GM03348 (cell line): ENCODE results near the gene TXN.

Experiments used
- DNase-seq: peaks from one replicate; pipeline ENCODE4 v3.0.0; 2012; ENCODE audit warnings: low spot score

Gene TXN

DNA sequence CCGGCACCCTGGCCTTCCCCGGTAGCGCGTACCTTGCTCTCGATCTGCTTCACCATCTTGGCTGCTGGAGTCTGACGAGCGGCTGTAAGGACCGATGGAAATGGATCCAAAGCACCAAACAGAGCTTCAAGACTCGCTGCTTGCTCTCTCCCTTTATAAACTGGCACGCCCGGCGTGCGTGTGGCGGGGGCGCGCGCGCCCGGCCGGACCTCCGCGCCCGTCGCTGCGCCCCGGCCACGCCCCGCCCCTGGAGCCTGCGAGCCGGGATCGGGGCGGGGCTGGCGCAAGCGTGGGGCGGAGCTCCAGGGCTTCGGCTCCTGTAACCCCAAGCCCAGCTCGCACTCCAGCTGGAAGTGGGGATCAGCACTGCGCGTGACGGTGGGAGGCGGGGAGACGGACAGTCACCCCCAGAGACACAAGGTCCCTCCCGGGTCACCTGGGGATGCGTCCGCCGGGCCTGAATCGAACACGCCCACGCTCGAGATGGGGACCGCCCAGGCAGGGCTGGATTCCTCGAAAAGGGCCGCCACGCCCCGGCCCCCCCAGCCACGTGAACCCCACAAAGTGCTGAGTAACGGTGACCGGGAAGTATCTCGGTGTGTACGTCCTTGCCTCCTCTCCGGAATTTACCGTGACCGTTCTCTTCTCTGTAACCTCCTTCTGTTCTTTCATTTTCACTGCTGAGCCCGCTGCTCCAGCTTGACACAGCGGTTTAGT is at the start of gene TXN:
Gene TXN (minus strand): TSS at position 128 of the 717 bp plus-strand sequence. CDS start 72 bp downstream, at position 56.
- peak; percentile 98 for DNase-seq

DNA sequence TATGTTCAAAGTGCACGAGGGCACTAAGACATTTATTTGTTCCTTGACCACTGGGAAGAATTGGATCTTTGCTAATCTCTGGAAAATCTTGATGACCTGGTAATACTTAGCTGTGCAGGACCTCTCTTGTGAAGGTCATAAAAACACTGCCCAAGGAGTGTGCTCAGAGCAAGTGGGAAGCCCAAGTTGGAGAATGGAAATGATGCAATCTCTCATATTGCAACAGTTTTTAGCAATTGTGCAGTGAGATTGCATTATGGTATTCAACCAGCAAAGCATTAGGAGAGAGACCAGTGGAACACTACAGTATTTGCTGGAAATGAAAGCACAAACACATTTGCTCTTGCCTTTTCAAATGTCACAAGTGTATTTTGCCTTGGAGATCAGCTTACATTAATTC is 46.8 kb upstream of the TXN start:
- peak; percentile 54 for DNase-seq

DNA sequence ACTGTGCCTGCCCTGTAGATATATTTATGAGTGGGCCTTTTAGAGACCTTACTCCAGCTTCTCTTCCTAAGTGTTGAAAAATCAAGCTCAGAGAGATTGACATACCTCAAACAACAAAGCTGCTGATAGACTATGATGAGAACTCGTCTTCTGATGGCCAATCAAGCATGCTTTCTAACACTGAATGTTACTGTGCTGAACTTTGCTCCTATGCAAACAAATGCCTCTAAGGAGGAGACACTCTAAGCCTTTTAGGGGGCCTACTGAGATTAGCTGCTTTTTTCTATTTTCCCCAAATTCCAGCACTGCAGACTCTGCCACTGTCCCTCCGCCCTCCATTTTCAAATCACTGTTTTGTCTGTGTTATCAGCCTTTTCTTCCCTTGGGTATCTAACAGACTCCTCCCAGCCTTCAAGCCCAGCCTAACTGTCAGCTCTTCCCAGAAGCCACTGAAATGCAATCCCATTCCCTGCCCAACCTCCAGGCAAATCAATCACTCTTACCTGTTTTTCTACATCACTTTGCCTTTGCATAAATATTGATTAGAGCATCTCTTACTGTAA is 41.8 kb upstream of the TXN start:
- DNase-seq = no peak

DNA sequence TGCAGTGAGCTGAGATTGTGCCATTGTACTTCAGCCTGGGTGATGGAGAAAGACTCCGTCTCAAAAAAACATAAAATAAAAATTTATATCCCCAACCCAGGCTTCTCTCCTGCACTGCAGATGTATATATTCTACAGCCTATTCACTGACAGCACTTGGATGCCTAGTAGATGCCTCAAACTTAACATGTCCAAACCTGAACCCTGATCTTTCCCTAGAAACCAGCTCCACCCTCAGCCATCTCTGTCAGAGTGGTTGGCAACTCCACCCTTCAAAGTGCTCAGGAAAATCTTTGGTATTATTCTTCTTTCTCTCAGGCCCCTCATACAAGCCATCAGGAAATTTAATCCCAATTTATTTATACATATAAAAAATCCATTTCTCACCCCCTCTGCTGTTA is 36.9 kb upstream of the TXN start:
- no peak for DNase-seq

DNA sequence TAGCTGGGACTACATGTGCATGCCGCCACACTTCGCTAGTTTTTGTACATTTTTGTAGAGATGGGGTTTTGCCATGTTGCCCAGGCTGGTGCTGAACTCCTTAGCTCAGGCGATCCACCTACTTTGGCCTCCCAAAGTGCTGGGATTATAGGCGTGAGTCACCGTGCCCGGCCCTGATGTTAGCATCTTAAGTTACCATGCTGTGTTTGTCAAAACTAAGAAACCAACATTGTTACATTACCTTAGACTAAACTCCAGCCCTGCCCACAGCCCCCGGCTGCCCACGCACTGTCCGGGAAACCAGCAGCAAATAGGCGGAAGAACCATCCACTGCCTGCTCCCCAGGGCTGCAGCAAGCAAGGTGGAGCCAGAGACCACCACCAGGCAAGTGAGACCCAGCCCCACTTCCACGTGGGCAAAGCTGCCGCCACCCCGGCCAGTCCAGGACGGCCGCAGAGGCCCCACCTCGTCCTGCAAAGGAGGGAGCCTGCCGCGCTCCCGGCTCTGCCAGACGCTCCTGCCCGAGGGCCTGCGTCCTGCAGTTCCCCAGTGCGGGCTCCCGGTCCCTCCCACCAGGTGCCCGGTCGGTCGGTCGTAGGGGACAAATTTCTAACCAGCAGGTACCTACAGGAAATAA is 35.7 kb upstream of the TXN start:
- DNase-seq = no peak

DNA sequence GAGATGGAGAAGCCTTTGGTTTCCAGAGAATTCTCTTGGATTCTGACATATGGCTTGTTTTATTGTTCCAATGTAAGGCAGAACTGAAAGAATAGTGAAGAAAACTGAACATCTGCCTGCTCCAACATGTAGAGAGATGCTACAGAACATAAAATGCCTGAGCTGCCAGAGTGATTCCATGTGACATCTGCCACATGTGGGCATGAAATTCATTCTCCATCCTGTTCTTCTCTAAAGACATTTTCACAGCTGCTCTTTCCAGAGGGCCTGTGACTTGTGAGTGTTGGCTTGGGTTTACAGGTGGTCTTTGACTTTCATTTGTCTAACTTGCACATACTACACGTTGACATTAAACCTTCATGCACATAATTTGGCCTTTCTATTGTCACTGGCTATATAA is 33.7 kb upstream of the TXN start:
- no peak for DNase-seq

DNA sequence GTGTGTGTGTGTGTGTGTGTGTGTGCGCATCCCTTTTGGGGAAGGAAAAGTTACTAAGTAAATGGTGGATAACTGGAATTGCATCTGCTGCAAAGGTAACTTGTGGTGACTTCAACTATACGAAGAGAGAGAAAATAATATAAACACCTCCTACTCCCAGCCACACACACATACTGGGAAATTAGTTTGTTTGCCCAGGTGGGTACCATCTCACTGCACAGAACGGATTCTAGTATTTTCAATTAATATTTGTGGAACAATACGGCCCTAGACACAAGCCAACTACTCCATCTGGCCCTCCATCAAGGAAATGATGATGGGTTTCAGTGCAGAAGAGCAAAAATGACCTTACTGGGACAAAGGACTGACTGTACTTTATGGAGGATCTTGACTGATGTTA is 32.2 kb upstream of the TXN start:
- DNase-seq = no peak

DNA sequence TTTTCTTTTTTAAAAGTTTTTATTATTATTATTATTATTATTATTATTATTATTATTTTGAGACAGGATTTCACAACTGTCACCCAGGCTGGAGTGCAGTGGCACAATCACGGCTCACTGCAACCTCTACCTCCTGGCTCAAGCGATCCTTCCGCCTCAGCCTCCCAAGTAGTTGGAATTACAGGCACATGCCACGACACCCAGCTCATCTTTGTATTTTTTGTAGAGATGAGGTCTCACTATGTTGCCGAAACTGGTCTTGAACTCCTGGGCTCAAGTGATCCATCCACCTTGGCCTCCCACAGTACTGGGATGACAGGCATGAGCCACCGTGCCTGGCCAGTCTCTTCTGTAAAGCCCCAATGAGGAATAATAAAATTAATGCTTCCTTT is 31.0 kb upstream of the TXN start:
- DNase-seq = no peak

DNA sequence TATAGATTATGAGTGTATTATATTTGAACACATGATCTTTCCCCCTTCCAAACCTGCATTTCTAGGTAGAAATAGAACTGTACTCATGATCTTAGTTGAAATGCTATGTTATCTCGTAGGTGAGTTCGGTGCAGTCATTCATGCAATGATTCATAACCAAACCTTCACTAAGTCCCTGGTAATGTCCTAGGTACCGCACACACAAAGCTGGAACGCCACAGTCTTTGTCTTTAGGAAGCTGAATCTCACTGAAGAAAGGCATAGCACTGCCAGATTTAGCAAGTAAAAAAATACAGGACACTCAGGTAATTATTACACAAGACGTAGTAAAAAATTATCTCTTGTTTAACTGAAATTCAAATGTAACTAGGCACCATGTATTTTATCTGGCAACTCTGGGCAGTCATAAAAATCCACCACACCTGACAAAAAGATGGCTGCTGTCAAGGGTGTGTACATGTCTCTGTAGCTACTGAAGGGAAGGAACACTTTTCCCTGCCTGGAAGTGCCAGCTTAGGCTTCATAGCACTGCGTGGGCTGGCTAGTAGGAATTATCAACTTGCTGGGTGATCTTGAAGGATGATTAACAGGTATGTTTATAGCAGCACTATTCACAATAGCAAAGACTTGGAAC is 28.0 kb upstream of the TXN start:
- DNase-seq = no peak

DNA sequence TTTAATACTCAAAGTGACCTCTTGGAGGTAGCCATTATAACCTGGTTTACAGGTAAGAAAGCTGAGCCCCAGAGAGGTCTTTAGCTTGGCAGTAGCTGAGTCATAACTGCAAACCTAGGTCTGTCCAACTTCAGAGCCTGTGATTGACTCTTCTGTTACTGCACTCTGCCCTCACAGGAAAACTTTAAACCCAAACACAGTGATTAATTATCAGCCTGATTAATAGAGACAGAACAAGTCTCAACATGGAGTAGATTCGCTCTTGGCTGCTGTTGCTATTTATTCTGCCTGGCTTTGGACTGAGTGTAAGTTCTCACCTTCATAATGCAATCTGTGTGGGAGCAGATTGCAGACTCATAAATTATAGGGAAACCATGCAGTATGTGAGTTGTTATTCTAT is 27.4 kb upstream of the TXN start:
- DNase-seq = no peak

DNA sequence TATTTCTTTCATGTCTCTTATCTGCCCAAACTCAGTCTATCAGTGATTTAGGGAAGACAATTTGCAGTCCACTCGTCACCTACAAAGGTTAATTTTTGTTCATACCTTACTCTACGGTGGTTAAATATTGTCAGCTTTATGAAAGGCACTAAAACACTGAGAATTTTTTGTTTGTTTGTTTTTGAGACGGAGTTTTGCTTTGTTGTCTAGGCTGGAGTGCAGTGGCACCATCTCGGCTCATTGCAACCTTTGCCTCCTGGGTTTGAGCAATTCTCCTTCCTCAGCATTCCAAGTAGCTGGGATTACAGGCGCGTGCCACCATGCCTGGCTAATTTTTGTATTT is 26.4 kb upstream of the TXN start:
- no peak for DNase-seq

DNA sequence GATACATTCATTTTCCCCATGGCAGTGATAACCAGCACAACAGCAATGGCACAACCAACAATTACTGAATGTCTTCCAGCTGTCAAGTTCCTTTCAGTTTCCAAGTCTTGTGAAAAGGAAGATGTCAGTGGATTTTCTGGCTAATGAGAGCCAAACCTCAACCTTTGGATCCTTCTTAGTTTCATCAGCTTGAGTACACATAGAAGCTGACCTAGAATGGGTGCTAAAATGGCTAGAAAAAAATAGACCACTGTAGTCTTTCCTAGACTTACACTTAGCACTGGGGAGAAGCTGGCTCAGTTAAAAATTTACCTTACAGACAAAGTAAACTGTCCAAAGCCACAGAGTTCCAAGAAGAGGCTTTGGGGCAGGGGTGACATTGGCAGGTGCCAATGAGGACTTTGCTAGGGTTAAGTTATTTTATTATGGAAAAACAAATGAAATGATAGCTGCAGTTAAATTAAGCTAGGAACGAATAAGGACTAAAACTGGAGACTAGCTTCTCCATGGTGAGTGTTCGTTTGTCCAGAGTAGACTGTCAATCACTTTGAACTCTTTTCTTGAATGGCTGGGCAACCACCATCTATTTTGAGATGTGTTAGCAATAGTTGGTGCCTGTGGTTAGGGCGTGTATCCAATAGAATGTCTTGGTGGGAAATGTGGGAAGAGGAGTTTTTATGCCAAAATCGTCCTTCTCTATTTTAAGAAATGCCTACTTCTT is 25.9 kb upstream of the TXN start:
- DNase-seq = peak; percentile 9

DNA sequence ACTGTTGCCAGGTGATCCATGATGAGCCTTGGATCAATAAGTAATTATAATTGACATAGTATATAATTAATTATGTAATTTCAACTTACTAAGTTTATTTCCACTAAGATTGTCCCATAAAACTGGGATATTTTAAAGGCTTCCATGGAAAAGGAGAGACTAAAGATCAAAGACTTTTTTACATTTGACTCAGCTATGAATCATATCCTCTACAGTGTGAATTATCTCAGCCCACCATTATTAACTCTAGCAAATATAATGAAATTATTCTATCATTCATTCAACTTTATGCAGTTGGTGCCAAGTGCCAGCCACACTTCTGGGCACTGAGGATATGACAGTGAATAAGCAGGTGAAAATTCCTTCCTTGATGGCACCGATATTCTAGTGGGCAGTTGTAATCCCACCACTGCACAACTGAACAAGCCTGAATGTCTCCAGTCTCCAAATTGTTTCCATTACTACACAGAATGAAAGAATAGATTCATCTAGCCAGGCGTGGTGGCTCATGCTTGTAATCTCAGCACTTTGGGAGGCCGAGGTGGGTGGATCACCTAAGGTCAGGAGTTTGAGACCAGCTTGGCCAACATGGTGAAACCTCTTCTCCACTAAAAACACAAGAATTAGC is 21.9 kb upstream of the TXN start:
- peak; percentile 21 for DNase-seq

DNA sequence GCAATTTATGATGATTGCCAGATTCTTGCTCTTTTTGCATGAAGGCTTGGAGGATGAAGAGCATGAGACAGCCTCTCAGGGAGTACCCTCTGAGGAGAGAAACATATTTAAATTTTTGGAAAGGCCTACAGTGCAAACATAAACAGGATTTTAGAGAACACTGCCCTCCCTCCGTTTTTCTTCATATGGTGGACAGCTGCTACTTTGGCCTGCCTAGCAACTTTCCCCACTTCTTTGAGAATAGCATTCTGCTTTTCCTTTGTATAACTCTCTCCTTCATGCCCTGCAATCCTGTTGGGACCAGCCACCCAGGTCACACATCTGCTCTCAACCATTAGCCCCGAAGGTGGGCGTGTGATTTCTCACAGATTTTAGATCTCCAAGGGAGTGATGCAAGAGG is 20.5 kb upstream of the TXN start:
- no peak for DNase-seq

DNA sequence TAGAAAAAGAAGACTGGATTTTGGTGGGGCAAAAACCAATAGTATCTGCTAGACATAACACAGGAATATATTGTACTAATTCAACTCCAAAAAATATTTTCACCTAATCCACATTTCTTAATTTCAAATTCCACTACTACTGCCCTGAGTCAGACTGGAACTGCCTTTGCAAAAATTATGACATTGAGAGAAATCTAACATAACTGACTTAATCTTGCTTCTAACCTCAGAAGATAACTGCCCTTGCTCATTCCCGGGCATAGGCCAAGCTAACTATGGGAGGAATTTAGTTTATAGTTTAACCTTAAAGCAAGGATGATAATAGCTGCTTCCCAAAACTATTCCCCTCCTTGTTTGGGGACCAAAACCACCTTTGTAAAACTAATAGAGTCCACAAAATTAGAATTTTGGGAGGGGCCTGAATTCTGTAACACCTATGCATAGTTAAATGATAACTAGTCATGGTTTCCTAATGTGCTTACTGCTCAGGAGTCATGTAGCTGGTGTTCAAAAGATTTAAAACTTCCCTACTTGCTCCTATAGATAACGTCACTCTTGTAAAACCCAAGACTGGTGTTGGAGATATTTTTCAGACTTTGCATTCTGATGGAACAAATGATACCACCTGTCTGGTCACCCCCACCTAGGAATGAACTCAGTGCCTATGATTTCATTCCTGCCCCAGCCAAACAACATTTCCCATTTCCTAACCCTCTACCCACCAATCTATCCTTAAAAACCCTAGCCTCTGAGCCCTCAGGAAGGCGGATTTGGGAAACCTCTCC is 14.1 kb upstream of the TXN start:
- no peak for DNase-seq

DNA sequence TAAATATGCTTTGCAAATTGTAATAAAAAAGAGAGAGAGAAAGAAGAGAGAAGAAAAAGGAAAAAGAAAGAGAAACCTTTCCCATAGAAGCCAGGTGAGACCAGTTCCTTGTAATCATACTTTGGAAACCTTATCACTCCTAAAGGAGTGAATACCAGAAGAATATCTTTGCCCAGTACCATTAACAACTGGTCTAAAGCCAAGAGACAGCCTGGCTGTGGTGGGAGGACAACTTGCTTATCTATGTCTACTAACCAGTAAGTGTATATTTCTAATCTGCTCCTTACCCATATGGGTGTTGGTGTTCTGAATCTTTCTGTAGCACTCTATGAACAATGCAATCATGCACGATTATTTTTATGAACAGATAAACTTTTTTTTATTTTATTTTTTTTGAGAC is 10.5 kb upstream of the TXN start:
- no peak for DNase-seq

DNA sequence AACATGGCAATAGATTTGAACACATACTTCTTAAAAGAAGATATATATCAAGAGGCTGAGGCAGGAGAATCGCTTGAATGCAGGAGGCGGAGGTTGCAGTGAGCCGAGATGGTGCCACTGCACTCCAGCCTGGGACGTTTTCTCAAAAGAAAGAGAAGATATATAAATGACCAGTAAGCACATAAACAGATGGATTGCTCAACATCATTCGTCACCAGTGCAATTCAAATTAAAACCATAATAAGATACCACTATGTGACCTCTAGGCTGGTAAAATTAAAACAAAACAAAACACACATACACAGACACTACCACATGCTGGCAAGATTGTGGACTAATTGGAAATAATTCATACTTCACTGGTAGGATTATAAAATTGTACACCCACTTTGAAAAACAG is 5.3 kb upstream of the TXN start:
- peak; percentile 16 for DNase-seq

DNA sequence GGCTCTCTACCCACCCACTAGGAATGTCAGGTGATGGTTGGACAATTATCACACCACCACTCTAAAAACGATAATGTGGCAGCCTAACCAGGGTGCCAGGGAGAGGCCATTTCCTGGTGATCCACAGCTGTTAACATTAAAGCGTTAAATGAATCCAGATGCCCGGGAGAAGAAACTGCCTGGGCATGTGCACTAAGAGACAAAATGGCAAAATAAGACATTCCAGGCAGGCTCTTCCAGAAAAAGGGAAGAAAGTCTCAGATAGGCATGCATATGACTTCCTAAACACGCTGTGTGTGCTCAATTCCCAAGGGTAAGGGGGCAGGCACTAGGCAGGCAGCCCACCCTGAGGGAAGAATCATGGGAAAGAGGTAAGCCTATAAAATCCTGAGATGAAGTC is 4.6 kb upstream of the TXN start:
- DNase-seq = peak; percentile 34

DNA sequence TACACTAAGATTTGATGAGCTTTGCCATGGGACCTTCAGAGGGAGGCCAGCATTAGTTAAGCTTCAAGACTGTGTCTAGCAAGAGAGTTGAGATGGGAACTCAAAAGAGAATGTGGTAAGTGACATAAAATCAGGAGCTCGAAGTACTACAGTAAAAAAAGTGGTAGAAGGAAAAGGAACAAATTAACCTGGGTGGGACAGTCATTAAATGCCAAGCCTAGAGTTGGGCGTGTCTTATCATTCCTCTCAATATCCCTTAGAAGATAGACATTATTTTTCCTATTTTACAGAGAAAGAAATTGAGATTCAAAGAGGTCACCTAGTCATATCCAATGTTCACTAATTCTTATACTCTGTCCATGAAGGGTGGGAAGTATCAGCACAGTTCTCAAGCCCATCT is 3.3 kb upstream of the TXN start:
- DNase-seq = no peak

DNA sequence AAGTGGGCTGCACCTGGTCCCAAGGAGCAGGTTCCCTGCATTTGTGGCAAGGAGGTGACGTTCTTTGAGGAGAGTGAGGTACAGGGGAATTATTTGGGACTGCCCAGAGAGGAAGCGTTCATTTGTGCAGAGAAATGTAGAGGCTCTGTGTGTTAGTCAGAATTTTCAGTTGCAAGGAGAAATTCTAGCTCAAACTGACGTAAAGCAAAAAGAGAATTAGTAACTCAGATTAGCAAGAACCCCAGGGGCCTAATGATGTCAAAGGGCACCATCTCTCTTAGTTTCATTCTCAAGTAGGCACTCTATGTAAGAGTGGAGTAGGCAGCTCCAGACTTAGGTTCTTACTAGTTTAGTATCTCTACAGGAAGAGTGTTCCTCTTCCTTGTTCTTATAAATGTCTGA is 2.4 kb upstream of the TXN start:
- no peak for DNase-seq

DNA sequence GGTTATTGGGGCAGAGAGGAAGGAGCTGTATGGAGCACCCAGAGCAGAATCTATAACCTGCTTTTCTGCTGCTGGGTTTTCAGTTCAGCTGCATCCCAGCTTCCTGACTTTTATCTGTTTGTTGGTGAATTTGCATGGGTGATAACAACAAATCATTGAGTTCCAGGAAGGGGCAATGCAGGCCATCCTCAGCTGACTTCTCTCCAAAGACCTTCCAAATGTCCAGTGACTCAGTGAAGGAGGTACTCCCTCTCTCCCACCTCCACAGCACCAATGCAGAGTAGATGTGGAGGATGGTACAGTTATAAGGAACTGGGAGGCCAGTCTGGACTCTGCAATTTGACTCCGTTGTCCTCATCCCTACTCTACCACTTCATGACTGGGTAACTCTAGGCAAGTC is 1.6 kb upstream of the TXN start:
- DNase-seq = no peak
